ENCODE data around the gene WDR54. TPM values are rescaled to one million over a fixed set of nuclear protein-coding genes. Genes with fewer than 3 reads are reported as not detected.

WDR54 gene
- total RNA-seq, 2 donors from 2014 or later = 11.4 to 19.4 TPM

- peaks cover 0 to 3% of the 10 kb centered on the region in 2 donors for H3K36me3 ChIP-seq
- peak overlapping the region; percentile 89 to 91 for H3K27ac ChIP-seq
- H3K9me3 ChIP-seq = no peaks in the 10 kb centered on the region
- WGBS = 59% methylated on average over 16 of the region's 16 CpGs
- no peaks in the 10 kb centered on the region for H3K4me1 ChIP-seq (replicated peaks)
- no peak for DNase-seq (ENCODE audit: low spot score)
- no peak for TF ChIP-seq POLR2A (IDR thresholded peaks at IDR 0.05)
- intact Hi-C loops (cut with DNase I) = no loop called here
- H3K27me3 ChIP-seq (replicated peaks; ENCODE audit: insufficient read depth) = no peaks in the 10 kb centered on the region
- peak overlapping the region; percentile 51 to 63 for H3K4me3 ChIP-seq
Observed at GRCh38 chr2:74471332-74472065, 50.0 kb downstream of the WDR54 start.

GRCh38 chr2:74472086-74472944 lies 50.8 kb downstream of the WDR54 start, which contains the start of gene MRPL53:
TSS of gene MRPL53 (minus strand) at chr2:74472680. CDS start at chr2:74472660, 20 bp downstream.
- peak; percentile 91 for DNase-seq (ENCODE audit: low spot score)
- Histone ChIP-seq H3K9me3 (no peaks in the 10 kb centered on the region), H3K27me3 (replicated peaks; ENCODE audit: insufficient read depth) (no peaks in the 10 kb centered on the region), H3K4me1 (replicated peaks) (no peaks in the 10 kb centered on the region), H3K36me3 (peaks cover 0 to 3% of the 10 kb centered on the region in 2 donors), H3K4me3 (peak within 1 kb of the TSS; percentile 51 to 63), H3K27ac (peak within 1 kb of the TSS; percentile 89 to 91)
- TF ChIP-seq POLR2A (IDR thresholded peaks at IDR 0.05) (peak; percentile 50), CTCF (IDR thresholded peaks at IDR 0.05) (peak in 1 of 4 experiments; percentile 16), POLR2AphosphoS5 (IDR thresholded peaks at IDR 0.05) (peak; percentile 98)
- WGBS = under 1% methylated on average over 66 of the region's 66 CpGs
- intact Hi-C loops (cut with DNase I) = no loop called here

GRCh38 chr2:74472945-74473258 lies 51.4 kb downstream of the WDR54 start:
- intact Hi-C loops (cut with DNase I) = no loop called here

GRCh38 chr2:74474481-74474880 lies 53.0 kb downstream of the WDR54 start:
- whole genome bisulfite sequencing = 92% methylated on average over 6 of the region's 6 CpGs
- DNase-seq (ENCODE audit: low spot score) = no peak
- intact Hi-C loops (cut with DNase I) = no loop called here

More at GRCh38 chr2:74472945-74473258, 51.4 kb downstream of the WDR54 start:
- H3K9me3 ChIP-seq = no peaks in the 10 kb centered on the region
- peaks cover 0 to 3% of the 10 kb centered on the region in 2 donors for H3K36me3 ChIP-seq
- H3K27ac ChIP-seq = peak overlapping the region; percentile 89 to 91
- H3K4me3 ChIP-seq = peak overlapping the region; percentile 51 to 63
- 11% methylated on average over 7 of the region's 7 CpGs for WGBS
- TF ChIP-seq CTCF (IDR thresholded peaks at IDR 0.05) (no peak), POLR2AphosphoS5 (IDR thresholded peaks at IDR 0.05) (no peak), POLR2A (IDR thresholded peaks at IDR 0.05) (no peak)
- H3K27me3 ChIP-seq (replicated peaks; ENCODE audit: insufficient read depth) = no peaks in the 10 kb centered on the region
- H3K4me1 ChIP-seq (replicated peaks) = no peaks in the 10 kb centered on the region
- DNase-seq (ENCODE audit: low spot score) = no peak

More at GRCh38 chr2:74474481-74474880, 53.0 kb downstream of the WDR54 start:
- TF ChIP-seq POLR2A (IDR thresholded peaks at IDR 0.05) (no peak), CTCF (IDR thresholded peaks at IDR 0.05) (no peak), POLR2AphosphoS5 (IDR thresholded peaks at IDR 0.05) (no peak)
- H3K9me3 ChIP-seq = no peaks in the 10 kb centered on the region
- H3K4me1 ChIP-seq (replicated peaks) = no peaks in the 10 kb centered on the region
- H3K36me3 ChIP-seq = peaks cover 0 to 3% of the 10 kb centered on the region in 2 donors
- no peak overlapping the region for H3K27ac ChIP-seq
- no peaks in the 10 kb centered on the region for H3K27me3 ChIP-seq (replicated peaks; ENCODE audit: insufficient read depth)
- H3K4me3 ChIP-seq = no peak overlapping the region

Measured in prostate gland (tissue), 2 donors.